GM12891 (cell line): ENCODE results near the gene CDH4.
"Not testable (repeated sequence)": the region's sequence is repeated elsewhere in the genome, so short reads cannot be mapped to it uniquely, and the experiment has no call there.

Experiments
- PAX5 ChIP-seq: IDR thresholded peaks from 2 replicates; pipeline ENCODE4 v1.6.1; 2011; ENCODE audit warnings: low read length, moderate library complexity, mild to moderate bottlenecking; ENCODE audit not compliant: insufficient read depth, severe bottlenecking
- POLR2A ChIP-seq: IDR thresholded peaks from 2 replicates; pipeline ENCODE4 v1.6.1; 2011; ENCODE audit warnings: low read depth, low read length, control low read depth

- not testable (repeated sequence) for TF ChIP-seq POLR2A, PAX5
Observed at GRCh38 chr20:61479433-61479832, 227.4 kb downstream of the CDH4 start.
